Brain microvascular endothelial cell (primary cell): Measurements from ENCODE around the gene GPR84.
A peak's percentile ranks its signal among the peaks of the same experiment; 100 is the strongest.
"Not testable (repeated sequence)": the region's sequence is repeated elsewhere in the genome, so short reads cannot be mapped to it uniquely, and the experiment has no call there.

Experiments used
- DNase-seq: peaks from one replicate; pipeline ENCODE4 v3.0.0-alpha.2; 2020
- H3K27ac ChIP-seq: fragments of 250-450 bp; sonication (Bioruptor Pico); 2 replicates; pipeline ENCODE4 v1.5.1; 2020; ENCODE audit warnings: mild to moderate bottlenecking, moderate library complexity
- H3K27me3 ChIP-seq: fragments of 250-450 bp; sonication (Bioruptor Pico); replicated peaks from 2 replicates; pipeline ENCODE4 v1.5.1; 2020; ENCODE audit warnings: mild to moderate bottlenecking
- H3K36me3 ChIP-seq: fragments of 250-450 bp; sonication (Bioruptor Pico); replicated peaks from 2 replicates; pipeline ENCODE4 v1.5.1; 2020; ENCODE audit warnings: mild to moderate bottlenecking
- H3K4me3 ChIP-seq: 2 replicates; pipeline ENCODE4 v1.5.1; 2011; ENCODE audit warnings: low read depth, mild to moderate bottlenecking, control low read depth, low read length, moderate library complexity
- CTCF ChIP-seq: IDR thresholded peaks from 2 replicates; pipeline ENCODE4 v1.5.1; 2011; ENCODE audit warnings: low read depth, mild to moderate bottlenecking, moderate library complexity, low read length, control low read depth, inconsistent platforms; ENCODE audit errors: missing control alignments
- in situ Hi-C: cut with HindIII; loops from 2 replicates; pipeline ENCODE4 v1.10.0; 2017; ENCODE audit warnings: low sequenced_read_pairs, low pct_ligation_motif_present

The GPR84 gene

GRCh38 chr12:54357506-54358190 is 6.6 kb downstream of the GPR84 start:
- in situ Hi-C loops: no loop called here
- Histone ChIP-seq H3K36me3 (no peaks in the 10 kb centered on the region), H3K4me3 (no peak overlapping the region), H3K27ac (no peak overlapping the region), H3K27me3 (no peaks in the 10 kb centered on the region)
- TF ChIP-seq CTCF: no peak
- no peak for DNase-seq

DNA sequence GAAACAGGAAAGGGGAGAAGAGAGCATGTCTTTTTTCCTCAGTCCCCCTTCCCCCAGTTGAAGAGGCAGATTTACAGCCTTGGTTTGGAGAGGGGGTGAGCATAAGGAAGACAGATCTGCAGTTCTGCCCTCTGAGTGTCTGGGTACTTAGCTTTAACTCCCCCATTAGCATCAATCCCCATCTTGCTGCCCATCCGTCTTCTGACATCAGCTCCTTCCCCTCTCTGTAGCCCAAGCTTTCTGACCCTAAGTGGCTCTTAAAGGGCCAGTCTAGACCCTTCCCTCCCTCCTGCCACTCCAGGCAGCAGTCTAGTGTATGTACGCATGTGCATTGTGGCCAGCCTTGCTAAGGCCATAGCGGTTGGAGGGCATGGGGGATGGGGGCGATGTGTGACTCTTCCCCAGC is 7.3 kb downstream of the GPR84 start:
- in situ Hi-C loops: no loop called here
- TF ChIP-seq CTCF: no peak
- no peak for DNase-seq
- no peaks in the 10 kb centered on the region for H3K27me3 ChIP-seq
- H3K36me3 ChIP-seq: peaks cover under 1% of the 10 kb centered on the region
- no peak overlapping the region for H3K4me3 ChIP-seq
- no peak overlapping the region for H3K27ac ChIP-seq

- H3K4me3 ChIP-seq: no peak overlapping the region
- H3K27ac ChIP-seq: no peak overlapping the region
- peaks cover 8% of the 10 kb centered on the region for H3K36me3 ChIP-seq
- in situ Hi-C loops: no loop called here
- H3K27me3 ChIP-seq: no peaks in the 10 kb centered on the region
- DNase-seq: no peak
- TF ChIP-seq CTCF: no peak
These were observed 8.1 kb downstream of the GPR84 start for GRCh38 chr12:54356228-54356627.

- in situ Hi-C loops: no loop called here
- no peak for DNase-seq
- H3K36me3 ChIP-seq: peaks cover 17% of the 10 kb centered on the region
- no peak overlapping the region for H3K27ac ChIP-seq
- H3K27me3 ChIP-seq: no peaks in the 10 kb centered on the region
- no peak overlapping the region for H3K4me3 ChIP-seq
- peak; percentile 45 for TF ChIP-seq CTCF
These were observed 9.0 kb downstream of the GPR84 start for GRCh38 chr12:54355104-54355815.

GRCh38 chr12:54354271-54354670 is 10.0 kb downstream of the GPR84 start:
- not testable (repeated sequence) for H3K27ac ChIP-seq

DNA sequence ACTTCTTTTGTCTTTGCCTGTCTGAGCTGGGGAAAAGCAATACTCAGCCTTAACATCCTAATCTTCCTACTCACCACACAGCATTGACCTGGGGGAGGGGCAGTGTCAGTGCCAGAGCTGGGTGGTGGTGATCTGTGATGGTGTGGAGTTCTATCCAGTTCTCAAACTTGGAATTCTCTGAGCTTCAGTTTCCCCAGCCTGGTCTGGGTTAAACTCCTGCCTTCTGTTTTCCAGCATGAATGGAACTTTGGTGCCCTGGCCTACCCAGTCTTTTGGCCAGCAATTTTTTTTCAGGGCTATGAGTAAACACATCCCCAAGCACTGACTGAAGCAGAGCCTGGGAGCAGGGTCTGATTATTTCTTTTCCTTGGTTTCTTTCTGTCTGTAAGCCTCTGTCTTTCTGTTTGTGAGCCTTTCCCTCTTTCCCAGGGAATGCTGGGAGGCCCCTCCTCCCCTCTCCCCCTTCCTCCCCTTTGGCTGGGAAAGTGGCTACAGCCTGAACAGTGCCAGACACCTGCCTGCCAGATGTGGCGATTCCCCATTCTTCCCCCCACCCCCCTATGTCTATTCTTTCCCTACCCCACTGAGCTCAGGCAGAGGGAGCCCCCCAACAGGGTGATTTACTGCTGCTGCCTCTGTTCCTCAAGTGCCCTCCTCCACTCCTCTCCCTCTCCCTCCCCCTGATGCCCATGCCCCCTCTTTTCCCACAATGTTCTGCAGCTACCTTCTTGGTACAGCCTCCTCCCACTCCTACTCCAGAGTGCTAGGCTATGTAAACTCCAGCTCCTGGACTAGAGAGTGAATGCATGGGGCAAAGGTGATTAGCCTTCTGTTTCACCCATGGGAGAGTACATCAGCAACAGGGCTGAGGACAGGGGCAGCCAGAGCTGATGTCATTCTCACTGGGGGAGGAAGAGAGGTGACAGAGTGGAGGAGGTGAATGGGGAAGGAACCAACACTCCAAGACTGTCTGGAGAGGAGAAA is 11.1 kb downstream of the GPR84 start:
- no peak for TF ChIP-seq CTCF
- H3K27me3 ChIP-seq: no peaks in the 10 kb centered on the region
- no peak overlapping the region for H3K4me3 ChIP-seq
- in situ Hi-C loops: no loop called here
- no peak overlapping the region for H3K27ac ChIP-seq
- H3K36me3 ChIP-seq: peaks cover 34% of the 10 kb centered on the region
- DNase-seq: no peak

More at GRCh38 chr12:54354271-54354670, 10.0 kb downstream of the GPR84 start:
- H3K27me3 ChIP-seq, H3K4me3 ChIP-seq, in situ Hi-C loops, DNase-seq: not testable (repeated sequence)
- H3K36me3 ChIP-seq: peaks cover 25% of the 10 kb centered on the region
